Kidney epithelial cell (primary cell): Measurements from ENCODE around the gene PLIN3. TPM values are rescaled to one million over a fixed set of nuclear protein-coding genes. Genes with fewer than 3 reads are reported as not detected.

Experiments
- DNase-seq: peaks from one replicate; pipeline ENCODE4 v3.0.0-alpha.2; 2010; ENCODE audit warnings: low read depth
- H3K27me3 ChIP-seq: 2 replicates; pipeline ENCODE4 v1.6.0; 2011; ENCODE audit warnings: low read length; ENCODE audit not compliant: control insufficient read depth, insufficient read depth
- H3K36me3 ChIP-seq: 2 replicates; pipeline ENCODE4 v1.5.1; 2011; ENCODE audit warnings: low read length; ENCODE audit not compliant: control insufficient read depth, insufficient read depth
- H3K4me3 ChIP-seq: 2 replicates; pipeline ENCODE4 v1.5.1; 2011; ENCODE audit warnings: low read depth, mild to moderate bottlenecking, control low read depth, low read length
- CTCF ChIP-seq: IDR thresholded peaks from 2 replicates; pipeline ENCODE4 v1.5.1; 2011; ENCODE audit warnings: mild to moderate bottlenecking, moderate library complexity, low read length, control low read depth, inconsistent platforms; ENCODE audit not compliant: insufficient read depth, poor library complexity, severe bottlenecking
- total RNA-seq: library from RNA; depleted of rRNA; stranded (reverse); fragments of >200 nt; gene quantifications from 2 replicates; pipeline ENCODE4 v1.2.3, GENCODE V29; 2015

PLIN3 gene
- total RNA-seq, 1 donor from 2014 or later = 59.5 TPM

GRCh38 chr19:4816950-4817278, 50.6 kb downstream of the PLIN3 start:
- H3K36me3 ChIP-seq = peaks cover 2% of the 10 kb centered on the region
- no peak for TF ChIP-seq CTCF
- DNase-seq = no peak
- no peaks in the 10 kb centered on the region for H3K27me3 ChIP-seq
- no peak overlapping the region for H3K4me3 ChIP-seq

DNA sequence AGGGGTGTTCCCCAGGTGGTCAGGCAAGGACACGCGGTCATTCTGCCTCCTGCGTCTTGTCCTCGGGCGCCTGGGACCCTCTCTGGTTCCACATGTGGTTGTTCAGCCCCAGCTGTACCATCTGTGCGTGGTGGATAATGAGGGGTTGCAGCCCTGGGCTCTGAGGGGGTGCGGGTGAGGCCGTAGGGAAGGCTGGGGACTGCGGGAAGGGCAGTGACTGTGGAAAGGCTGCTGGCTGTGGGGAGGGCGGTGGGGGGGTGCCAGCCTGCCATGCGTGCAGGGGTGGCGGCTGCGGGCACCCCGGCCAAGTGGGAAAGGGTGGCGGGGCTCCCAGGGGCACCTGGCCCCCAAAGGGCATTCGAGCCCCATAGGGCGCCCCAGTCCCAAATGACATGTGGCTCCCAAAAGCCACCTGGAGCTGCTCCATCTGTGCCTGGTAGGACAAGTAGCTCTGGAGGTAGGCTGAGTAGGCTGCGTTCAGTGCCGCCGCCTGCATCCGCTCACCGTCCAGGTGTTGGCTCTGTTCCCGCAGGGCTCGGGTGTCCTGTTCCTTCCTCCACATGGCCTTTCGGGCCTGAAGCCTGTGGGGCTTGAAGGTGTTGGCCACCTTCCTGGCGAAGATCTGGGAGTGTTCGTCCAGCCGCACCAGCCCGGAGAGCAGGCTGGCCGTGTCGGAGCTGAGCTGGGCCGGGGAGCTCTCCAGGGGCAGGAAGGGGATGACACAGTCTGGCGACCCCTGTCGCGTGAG, 51.1 kb downstream of the PLIN3 start:
- TF ChIP-seq CTCF = no peak
- no peaks in the 10 kb centered on the region for H3K27me3 ChIP-seq
- no peak for DNase-seq
- H3K36me3 ChIP-seq = peaks cover 2% of the 10 kb centered on the region
- no peak overlapping the region for H3K4me3 ChIP-seq

DNA sequence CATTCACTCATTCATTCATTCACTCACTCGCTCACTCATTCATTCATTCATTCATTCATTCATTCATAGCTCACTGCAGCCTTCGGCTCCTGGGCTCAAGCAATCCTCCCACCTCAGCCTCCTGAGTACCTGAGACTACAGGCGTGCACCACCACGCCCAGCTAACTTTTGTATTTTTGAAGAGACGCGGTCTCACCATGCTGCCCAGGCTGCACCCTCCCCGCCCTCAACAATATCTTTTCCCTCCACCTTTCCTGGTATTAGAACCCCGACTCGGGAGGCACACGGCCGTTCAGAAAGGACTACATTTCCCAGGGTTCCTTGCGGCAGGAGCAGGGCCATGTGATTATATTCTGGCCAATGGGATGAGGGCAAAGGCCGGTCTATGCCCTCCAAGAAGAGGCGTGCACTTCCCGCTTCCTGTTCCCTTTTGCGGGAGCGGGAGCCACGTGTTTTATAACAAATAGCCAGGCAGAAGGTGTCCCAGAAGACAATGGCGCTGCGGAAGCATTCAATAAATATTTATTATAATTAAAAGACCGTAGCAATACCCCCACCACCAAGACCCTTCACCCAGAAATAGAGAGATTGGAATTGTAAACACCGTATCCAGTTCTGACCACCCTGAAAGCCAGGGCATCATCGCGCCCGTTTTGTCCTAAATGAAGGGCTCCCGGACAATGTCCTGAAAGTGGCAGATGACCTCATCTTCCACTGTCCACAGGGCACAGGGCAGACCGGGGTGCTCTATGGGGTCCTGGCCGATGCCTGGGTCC, 51.9 kb downstream of the PLIN3 start:
- H3K36me3 ChIP-seq = peaks cover 2% of the 10 kb centered on the region
- H3K27me3 ChIP-seq = no peaks in the 10 kb centered on the region
- no peak for TF ChIP-seq CTCF
- DNase-seq = peak; percentile 65
- H3K4me3 ChIP-seq = no peak overlapping the region

GRCh38 chr19:4814625-4815425, 52.6 kb downstream of the PLIN3 start:
- TF ChIP-seq CTCF = no peak
- peaks cover 2% of the 10 kb centered on the region for H3K36me3 ChIP-seq
- H3K27me3 ChIP-seq = no peaks in the 10 kb centered on the region
- DNase-seq = no peak
- H3K4me3 ChIP-seq = no peak overlapping the region

DNA sequence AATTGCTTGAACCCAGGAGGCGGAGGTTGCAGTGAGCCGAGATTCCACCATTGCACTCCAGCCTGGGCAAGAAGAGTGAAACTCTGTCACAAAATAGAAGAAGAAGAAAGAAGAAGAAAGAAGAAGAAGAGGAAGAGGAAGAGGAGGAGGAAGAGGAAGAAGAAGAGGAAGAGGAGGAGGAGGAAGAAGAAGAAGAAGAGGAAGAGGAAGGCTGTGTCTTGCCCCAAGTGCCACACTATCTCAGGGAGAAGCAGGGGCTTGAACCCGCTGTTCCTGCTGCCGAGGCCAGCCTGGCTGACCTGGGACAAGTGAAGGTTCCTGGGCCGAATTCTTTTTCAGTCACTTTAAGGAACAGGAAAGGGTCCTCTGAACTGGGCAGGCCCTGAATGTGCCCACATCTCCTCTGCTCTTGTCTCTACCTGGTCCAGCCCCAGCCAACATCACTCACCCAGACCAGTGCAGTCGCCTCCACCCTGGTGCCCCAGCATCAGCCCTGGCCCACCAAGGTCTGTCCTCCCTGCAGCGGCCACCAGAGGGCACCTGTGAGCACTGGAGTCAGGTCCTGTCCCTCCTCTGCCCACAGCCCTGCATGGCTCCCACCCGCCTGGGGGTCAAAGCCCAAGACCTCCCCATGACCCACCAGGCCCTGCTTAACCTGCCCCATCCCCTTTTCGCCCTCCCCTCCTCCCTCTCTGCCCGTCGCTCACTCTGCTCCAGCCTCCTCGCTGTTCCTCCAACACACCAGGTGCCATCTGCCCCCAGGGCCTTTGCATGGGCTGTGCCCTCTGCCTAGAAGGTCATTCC, 55.9 kb downstream of the PLIN3 start:
- Histone ChIP-seq H3K36me3 (peaks cover 1% of the 10 kb centered on the region), H3K4me3 (no peak overlapping the region), H3K27me3 (no peaks in the 10 kb centered on the region)
- no peak for DNase-seq
- TF ChIP-seq CTCF = peak; percentile 79
